Upper lobe of right lung (tissue), 1 donor: Measurements from ENCODE around the gene UBE2B. TPM values are rescaled to one million over a fixed set of nuclear protein-coding genes. Genes with fewer than 3 reads are reported as not detected.
"Not testable (repeated sequence)": the region's sequence is repeated elsewhere in the genome, so short reads cannot be mapped to it uniquely, and the experiment has no call there.

Experiments used
- ATAC-seq: fragments of 200-7000 bp; cut with Tn5 transposase; one replicate; pipeline ENCODE4 v1.9.1; 2020; ENCODE audit warnings: mild to moderate bottlenecking, moderate library complexity
- DNase-seq: peaks from one replicate; pipeline ENCODE4 v3.0.0-alpha.2; 2020
- H3K27ac ChIP-seq: fragments of 200-600 bp; one replicate; pipeline ENCODE4 v1.8.0; 2022
- H3K27me3 ChIP-seq: fragments of 200-600 bp; one replicate; pipeline ENCODE4 v1.8.0; 2022; ENCODE audit warnings: mild to moderate bottlenecking
- H3K36me3 ChIP-seq: fragments of 200-600 bp; one replicate; pipeline ENCODE4 v1.8.0; 2022
- H3K4me1 ChIP-seq: fragments of 200-600 bp; one replicate; pipeline ENCODE4 v1.8.0; 2022
- H3K4me3 ChIP-seq: fragments of 200-600 bp; one replicate; pipeline ENCODE4 v1.8.0; 2022; ENCODE audit warnings: mild to moderate bottlenecking
- H3K9me3 ChIP-seq: fragments of 200-600 bp; one replicate; pipeline ENCODE4 v1.8.0; 2022
- intact Hi-C: fragments of 100-400 bp; cut with DNase I; formaldehyde crosslinking; loops from one replicate; pipeline ENCODE4 v1.11.0; 2022
- long read RNA-seq: library from polyadenylated mRNA; unstranded; transcript quantifications from one replicate; pipeline ENCODE4 v2.0.0, GENCODE V29; 2021
- total RNA-seq: library from RNA; stranded (reverse); fragmentation: NEBNext Ultra II Directional; extraction: Animal tissue kit (Norgen Biotek cat#: 25700); gene quantifications from one replicate; pipeline ENCODE4 v1.2.1, GENCODE V29; 2021
- TF ChIP-seq, protein P1 (sequence below): fragments of 200-600 bp; IDR thresholded peaks from one replicate; pipeline ENCODE4 v1.8.0; 2022; ENCODE audit warnings: antibody characterized with exemption
- donor health status: DM: no; HTN: yes; CAD: no; lungs with severe emphysema.

UBE2B gene
- 94.6 TPM for total RNA-seq
- long read RNA-seq, transcript UBE2B-201 (6 exons, 2,515 nt): major isoform, 39 of 51 reads
- long read RNA-seq, partial matches to known transcripts: 4 of 51 reads
- long read RNA-seq, other reads (novel, unspliced or antisense): 5 of 51 reads

DNA sequence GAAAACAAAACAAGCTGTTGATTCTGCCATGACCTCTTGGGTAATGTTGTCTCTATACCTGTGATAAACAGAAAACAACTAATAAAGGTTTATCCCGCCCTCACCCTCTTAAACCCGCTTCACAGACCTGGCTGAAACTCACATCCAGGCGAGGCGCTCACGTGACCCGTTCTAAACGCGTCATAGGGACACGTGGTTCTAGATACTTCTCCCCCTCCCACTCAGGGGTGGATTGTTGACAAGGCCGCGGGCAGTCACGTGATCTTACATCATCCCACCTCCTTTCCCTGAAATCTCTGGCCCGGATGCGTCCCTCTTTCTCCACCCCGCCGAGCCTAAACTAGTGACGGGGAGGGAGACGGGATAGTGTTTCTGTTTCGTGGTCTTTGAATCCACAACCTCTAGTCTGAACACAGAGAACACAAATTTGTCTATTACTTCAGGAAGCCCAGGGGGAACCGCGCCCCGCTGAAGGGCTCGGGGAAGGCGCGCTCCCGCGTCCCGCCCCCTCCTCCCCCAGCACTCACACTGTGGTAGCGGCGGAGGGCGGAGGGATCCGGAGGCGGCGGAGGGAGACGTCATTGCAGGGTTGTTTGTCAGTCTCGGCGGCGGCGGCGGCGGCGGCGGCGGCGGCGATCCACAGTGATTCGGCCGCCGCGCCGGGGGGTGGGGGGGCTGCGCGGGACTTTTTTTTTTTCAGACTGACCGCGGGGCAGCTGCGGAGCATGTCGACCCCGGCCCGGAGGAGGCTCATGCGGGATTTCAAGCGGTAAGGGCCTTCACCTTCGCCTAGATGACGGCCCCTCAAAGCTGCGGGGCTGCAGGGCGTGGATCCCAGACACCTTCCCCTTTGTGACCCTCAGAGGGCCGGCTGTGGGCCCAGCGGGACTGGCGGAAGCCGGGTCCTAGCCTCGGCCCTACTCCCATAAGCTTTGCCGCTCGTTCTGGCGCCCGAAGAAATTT lies at the start of gene UBE2B:
Gene UBE2B (plus strand): TSS at position 699 of the 963 bp plus-strand sequence. CDS start 27 bp downstream, at position 726.
- Histone ChIP-seq H3K9me3 (no peaks in the 10 kb centered on the region), H3K4me1 (peaks cover 31% of the 10 kb centered on the region), H3K27me3 (no peaks in the 10 kb centered on the region), H3K27ac (peak within 1 kb of the TSS; percentile 100), H3K4me3 (peak within 1 kb of the TSS; percentile 89), H3K36me3 (peaks cover 11% of the 10 kb centered on the region)
- TF ChIP-seq, protein P1, sequence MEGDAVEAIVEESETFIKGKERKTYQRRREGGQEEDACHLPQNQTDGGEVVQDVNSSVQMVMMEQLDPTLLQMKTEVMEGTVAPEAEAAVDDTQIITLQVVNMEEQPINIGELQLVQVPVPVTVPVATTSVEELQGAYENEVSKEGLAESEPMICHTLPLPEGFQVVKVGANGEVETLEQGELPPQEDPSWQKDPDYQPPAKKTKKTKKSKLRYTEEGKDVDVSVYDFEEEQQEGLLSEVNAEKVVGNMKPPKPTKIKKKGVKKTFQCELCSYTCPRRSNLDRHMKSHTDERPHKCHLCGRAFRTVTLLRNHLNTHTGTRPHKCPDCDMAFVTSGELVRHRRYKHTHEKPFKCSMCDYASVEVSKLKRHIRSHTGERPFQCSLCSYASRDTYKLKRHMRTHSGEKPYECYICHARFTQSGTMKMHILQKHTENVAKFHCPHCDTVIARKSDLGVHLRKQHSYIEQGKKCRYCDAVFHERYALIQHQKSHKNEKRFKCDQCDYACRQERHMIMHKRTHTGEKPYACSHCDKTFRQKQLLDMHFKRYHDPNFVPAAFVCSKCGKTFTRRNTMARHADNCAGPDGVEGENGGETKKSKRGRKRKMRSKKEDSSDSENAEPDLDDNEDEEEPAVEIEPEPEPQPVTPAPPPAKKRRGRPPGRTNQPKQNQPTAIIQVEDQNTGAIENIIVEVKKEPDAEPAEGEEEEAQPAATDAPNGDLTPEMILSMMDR: no peak
- peak; percentile 93 for ATAC-seq
- peak; percentile 97 for DNase-seq
- intact Hi-C loops: no loop called here

DNA sequence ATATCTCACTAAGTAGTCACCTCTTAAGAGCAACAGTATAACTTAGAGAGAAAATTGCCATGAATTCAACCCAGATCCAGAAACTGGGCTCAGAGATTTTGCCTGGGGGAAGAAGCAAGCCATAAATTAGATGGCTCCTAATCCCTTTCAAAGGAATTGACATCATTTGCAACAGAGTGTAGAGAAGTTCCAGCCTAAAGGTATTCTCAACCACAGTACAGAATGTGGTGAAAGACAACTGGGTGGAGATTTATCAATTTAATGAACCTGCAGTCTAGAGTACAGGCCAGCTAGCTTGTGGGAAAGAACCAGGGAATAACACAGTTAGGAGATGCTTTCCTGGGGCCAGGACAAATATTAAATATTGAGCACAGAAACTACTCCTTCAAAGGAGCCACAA lies 44.0 kb upstream of the UBE2B start:
- H3K4me1 ChIP-seq: no peaks in the 10 kb centered on the region
- intact Hi-C loops: no loop called here
- DNase-seq: no peak
- H3K4me3 ChIP-seq: no peak overlapping the region
- H3K36me3 ChIP-seq: no peaks in the 10 kb centered on the region
- ATAC-seq: no peak
- TF ChIP-seq, protein P1: no peak
- no peak overlapping the region for H3K27ac ChIP-seq
- no peaks in the 10 kb centered on the region for H3K27me3 ChIP-seq
- peaks cover 10% of the 10 kb centered on the region for H3K9me3 ChIP-seq

DNA sequence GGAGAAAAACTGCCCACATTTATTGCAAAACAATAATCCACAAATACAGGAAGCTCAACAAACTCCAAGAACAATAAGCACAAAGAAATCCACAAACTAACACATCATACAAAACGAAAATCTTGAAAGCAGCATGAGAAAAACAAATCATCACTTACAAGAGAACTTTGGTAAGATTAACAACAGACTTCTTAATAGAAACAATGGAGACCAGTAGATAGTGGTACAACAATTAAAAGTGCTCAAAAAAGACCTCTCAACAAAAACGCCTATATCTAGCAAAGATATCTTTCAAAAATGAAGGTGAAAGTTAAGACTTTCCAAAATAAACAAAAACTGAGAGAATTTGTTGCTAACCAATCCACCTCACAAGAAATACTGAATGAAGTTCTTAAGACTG lies 42.8 kb upstream of the UBE2B start:
- Histone ChIP-seq H3K4me1 (no peaks in the 10 kb centered on the region), H3K9me3 (peaks cover 10% of the 10 kb centered on the region), H3K36me3 (no peaks in the 10 kb centered on the region), H3K27me3 (no peaks in the 10 kb centered on the region), H3K27ac (no peak overlapping the region), H3K4me3 (no peak overlapping the region)
- DNase-seq (no peak), ATAC-seq (no peak)
- TF ChIP-seq, protein P1: no peak
- intact Hi-C loops: no loop called here

DNA sequence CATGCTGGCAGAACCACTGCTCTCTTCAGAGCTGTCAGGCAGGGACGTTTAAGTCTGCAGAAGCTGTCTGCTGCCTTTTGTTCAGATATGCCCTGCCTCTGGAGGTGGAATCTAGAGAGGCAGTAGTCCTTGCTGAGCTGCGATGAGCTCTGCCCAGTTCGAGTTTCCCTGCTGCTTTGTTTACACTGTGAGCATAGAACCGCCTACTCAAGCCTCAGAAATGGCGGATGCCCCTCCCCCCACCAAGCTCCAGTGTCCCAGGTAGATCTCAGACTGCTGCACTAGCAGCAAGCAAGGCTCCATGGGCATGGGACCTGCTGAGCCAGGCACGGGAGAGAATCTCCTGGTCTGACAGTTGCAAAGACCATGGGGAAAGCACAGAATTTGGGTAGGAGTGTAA lies 34.5 kb upstream of the UBE2B start:
- H3K27ac ChIP-seq, H3K9me3 ChIP-seq, DNase-seq, H3K4me3 ChIP-seq, H3K27me3 ChIP-seq, ATAC-seq, H3K4me1 ChIP-seq, intact Hi-C loops, H3K36me3 ChIP-seq: not testable (repeated sequence)

DNA sequence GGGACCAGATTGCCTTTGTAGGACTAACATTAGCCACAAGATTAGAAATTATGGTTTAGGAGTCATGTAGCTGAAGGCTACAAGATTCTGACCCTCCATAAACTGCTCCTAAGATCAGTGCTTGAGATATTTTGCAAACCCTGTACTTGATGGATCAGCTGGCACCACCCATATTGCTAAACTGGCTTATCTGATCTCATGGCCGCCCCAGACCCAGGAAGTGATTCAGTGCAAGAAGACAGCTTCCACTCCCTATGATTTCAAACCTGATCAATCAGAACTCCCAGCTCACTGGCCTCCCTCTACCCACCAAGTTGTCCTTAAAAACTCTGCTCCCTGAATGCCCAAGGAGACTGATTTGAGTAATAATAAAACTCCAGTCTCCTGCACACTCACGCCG lies 27.9 kb upstream of the UBE2B start:
- ATAC-seq, H3K27me3 ChIP-seq, H3K4me3 ChIP-seq, H3K9me3 ChIP-seq, H3K27ac ChIP-seq, H3K36me3 ChIP-seq, intact Hi-C loops, H3K4me1 ChIP-seq, DNase-seq: not testable (repeated sequence)

DNA sequence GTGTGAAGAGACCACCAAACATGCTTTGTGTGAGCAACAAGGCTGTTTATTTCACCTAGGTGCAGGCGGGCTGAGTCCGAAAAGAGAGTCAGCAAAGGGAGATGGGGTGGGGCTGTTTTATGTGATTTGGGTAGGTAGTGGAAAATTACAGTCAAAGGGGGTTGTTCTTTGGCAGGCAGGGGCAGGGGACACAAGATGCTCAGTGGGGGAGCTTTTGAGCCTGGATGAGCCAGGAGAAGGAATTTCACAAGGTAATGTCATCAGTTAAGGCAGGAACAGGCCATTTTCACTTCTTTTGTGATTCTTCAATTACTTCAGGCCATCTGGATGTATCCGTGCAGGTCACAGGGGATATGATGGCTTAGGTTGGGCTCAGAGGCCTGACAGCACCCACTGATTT lies 25.9 kb upstream of the UBE2B start:
- H3K27me3 ChIP-seq, intact Hi-C loops, DNase-seq, H3K36me3 ChIP-seq, H3K9me3 ChIP-seq, H3K4me1 ChIP-seq, ATAC-seq, H3K4me3 ChIP-seq, H3K27ac ChIP-seq: not testable (repeated sequence)

DNA sequence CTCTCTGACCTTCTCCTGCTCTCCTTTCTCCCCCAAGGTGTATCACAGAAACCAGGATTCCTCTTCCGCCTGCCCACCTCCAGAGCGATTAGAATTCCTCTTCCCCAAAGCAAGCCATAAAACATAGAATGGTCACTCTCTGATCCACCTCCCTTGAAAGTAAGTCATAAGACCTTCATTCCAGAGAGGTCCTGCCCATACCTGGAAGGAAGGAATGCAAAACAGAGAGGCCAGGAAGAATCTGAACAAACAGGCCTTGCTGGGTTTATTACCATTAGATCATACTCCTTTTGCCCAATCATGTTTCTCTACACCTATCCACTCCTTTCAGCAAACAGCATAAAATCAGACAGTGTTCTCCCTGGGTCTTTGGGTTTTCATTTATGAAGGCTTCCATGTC lies 25.4 kb upstream of the UBE2B start:
- TF ChIP-seq, protein P1: no peak

More for the DNA sequence above, 25.4 kb upstream of the UBE2B start:
- H3K4me3 ChIP-seq: no peak overlapping the region
- ATAC-seq: no peak
- no peaks in the 10 kb centered on the region for H3K9me3 ChIP-seq
- DNase-seq: no peak
- intact Hi-C loops: no loop called here
- no peaks in the 10 kb centered on the region for H3K4me1 ChIP-seq
- H3K27ac ChIP-seq: no peak overlapping the region
- H3K27me3 ChIP-seq: no peaks in the 10 kb centered on the region
- no peaks in the 10 kb centered on the region for H3K36me3 ChIP-seq
